Esophagus squamous epithelium (tissue), 5 donors: ENCODE results near the gene TEX44. TPM values are rescaled to one million over a fixed set of nuclear protein-coding genes. Genes with fewer than 3 reads are reported as not detected.
"Not testable (repeated sequence)": the region's sequence is repeated elsewhere in the genome, so short reads cannot be mapped to it uniquely, and the experiment has no call there.

Experiments used
- DNase-seq: peaks from one replicate; lab custom pipeline; 2025; lab: John Stamatoyannopoulos, UW
- H3K27ac ChIP-seq, 4 donors: fragments of 200-600 bp; sonication (generic); one replicate each; pipeline ENCODE4 v1.5.1; 2016 to 2019; ENCODE audit warnings: mild to moderate bottlenecking in 1 of 4
- H3K27me3 ChIP-seq, 4 donors: fragments of 200-600 bp; sonication (generic); 1 replicate in 3 of 4; 2 replicates in 1 of 4; pipeline versions ENCODE4 v1.5.1 to v1.6.0; 2017 to 2021; ENCODE audit warnings: antibody characterized with exemption in 1 of 4
- H3K36me3 ChIP-seq, 3 donors: fragments of 200-600 bp; sonication (generic); one replicate each; pipeline ENCODE4 v1.5.1; 2016 to 2019
- H3K4me1 ChIP-seq, 3 donors: fragments of 200-600 bp; sonication (generic); one replicate each; pipeline ENCODE4 v1.5.1; 2017 to 2019
- H3K4me3 ChIP-seq, 4 donors: fragments of 200-600 bp; sonication (generic); 1 replicate in 3 of 4; 2 replicates in 1 of 4; pipeline ENCODE4 v1.5.1; 2016 to 2019; ENCODE audit warnings: mild to moderate bottlenecking in 2 of 4, moderate library complexity in 1 of 4
- H3K9me3 ChIP-seq, 3 donors: fragments of 200-600 bp; sonication (generic); one replicate each; pipeline ENCODE4 v1.5.1; 2016 to 2019
- POLR2A ChIP-seq, 4 donors: fragments of 450-650 bp; IDR thresholded peaks; one replicate each; pipeline ENCODE4 v1.6.1; 2017; ENCODE audit warnings: antibody characterized with exemption in 4 of 4, mild to moderate bottlenecking in 4 of 4, moderate library complexity in 3 of 4
- WGBS, 2 donors: methylation state at CpG; one replicate each; pipeline ENCODE4 v1.1.5; 2018; 5-methylcytosine and 5-hydroxymethylcytosine counted together
- intact Hi-C: fragments of 100-400 bp; cut with DNase I; formaldehyde crosslinking; loops from one replicate; pipeline ENCODE4 v1.15.0; 2022
- total RNA-seq, 4 donors: library from RNA; depleted of rRNA; stranded (reverse); fragments of >200 nt; gene quantifications; one replicate each; pipeline ENCODE4 v1.1.0, GENCODE V29; 2016
- TF ChIP-seq, protein P1 (sequence below), 6 experiments: fragments of 450-650 bp in 4 of 6; fragments of 200-600 bp in 2 of 6; sonication (generic) in 2 of 6; IDR thresholded peaks; one replicate each; pipeline ENCODE4 v1.5.1; 2016 to 2019; ENCODE audit warnings: antibody characterized with exemption in 6 of 6, mild to moderate bottlenecking in 4 of 6, moderate library complexity in 4 of 6
- donor health status: DM: yes; HTN: yes; CAD: no.

Gene TEX44
- total RNA-seq, 4 donors from 2014 or later: not detected

DNA sequence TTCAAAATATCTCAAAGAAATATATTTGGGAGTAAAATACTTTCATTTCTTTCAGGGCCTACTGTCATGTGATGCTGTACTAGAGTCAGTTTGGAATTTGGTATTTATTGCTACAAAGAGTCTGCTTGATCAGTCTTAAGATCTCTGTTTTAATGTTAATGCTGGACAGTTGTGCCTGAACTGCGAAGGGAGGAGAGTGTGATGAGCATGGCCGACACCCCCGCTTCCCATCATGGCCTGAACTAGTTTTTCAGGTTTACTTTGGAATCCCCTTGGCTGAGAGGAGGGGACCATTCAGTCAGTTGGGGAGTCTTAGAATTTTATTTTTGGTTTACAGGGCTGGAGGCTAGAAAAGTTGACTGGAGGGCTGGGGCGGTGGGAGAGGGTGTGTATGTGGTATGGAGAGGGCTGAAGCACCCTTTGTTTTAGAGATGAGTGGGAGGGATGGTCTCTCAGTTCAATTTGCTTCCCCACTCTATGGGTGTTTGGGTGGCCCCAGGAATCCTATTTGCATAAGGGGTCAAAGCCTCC, 20.9 kb upstream of the TEX44 start:
- peaks cover 0 to 17% (median 8%) of the 10 kb centered on the region in 3 donors for H3K4me1 ChIP-seq
- 44 to 51% methylated on average over 4 of the region's 4 CpGs for WGBS, 2 donors
- TF ChIP-seq, protein P1, sequence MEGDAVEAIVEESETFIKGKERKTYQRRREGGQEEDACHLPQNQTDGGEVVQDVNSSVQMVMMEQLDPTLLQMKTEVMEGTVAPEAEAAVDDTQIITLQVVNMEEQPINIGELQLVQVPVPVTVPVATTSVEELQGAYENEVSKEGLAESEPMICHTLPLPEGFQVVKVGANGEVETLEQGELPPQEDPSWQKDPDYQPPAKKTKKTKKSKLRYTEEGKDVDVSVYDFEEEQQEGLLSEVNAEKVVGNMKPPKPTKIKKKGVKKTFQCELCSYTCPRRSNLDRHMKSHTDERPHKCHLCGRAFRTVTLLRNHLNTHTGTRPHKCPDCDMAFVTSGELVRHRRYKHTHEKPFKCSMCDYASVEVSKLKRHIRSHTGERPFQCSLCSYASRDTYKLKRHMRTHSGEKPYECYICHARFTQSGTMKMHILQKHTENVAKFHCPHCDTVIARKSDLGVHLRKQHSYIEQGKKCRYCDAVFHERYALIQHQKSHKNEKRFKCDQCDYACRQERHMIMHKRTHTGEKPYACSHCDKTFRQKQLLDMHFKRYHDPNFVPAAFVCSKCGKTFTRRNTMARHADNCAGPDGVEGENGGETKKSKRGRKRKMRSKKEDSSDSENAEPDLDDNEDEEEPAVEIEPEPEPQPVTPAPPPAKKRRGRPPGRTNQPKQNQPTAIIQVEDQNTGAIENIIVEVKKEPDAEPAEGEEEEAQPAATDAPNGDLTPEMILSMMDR (IDR thresholded peaks at IDR 0.05): no peak
- TF ChIP-seq POLR2A (IDR thresholded peaks at IDR 0.05): no peak

DNA sequence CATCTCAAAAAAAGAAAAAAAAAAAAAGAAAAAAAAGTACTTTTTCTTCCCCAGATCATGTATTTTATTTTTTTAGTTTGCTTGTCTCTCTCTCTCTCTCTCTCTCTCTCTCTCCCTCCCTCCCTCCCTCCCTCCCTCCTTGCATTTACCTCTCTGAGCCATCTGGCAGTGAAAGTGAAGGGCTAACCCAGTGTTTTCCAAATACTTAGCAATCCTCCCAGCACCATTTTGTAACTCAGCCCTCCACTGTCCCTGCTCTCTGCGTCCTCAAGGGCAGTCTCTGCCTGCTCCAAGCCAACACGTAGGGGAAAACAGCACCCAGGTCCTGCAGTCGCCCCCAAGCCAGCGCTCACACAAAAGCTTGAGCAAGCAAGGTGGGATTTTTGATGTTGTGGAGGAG, 19.6 kb upstream of the TEX44 start:
- no peak for DNase-seq
- intact Hi-C loops: no loop called here
- Histone ChIP-seq H3K36me3 (no peaks in the 10 kb centered on the region), H3K27ac (no peak overlapping the region), H3K9me3 (no peaks in the 10 kb centered on the region), H3K27me3 (no peaks in the 10 kb centered on the region), H3K4me1 (peaks cover 0 to 17% (median 8%) of the 10 kb centered on the region in 3 donors), H3K4me3 (no peak overlapping the region)
- TF ChIP-seq, protein P1 (IDR thresholded peaks at IDR 0.05): no peak
- no peak for TF ChIP-seq POLR2A (IDR thresholded peaks at IDR 0.05)
- 58 to 100% methylated on average over 1 to 4 of the region's 4 CpGs for WGBS, 2 donors

More for the DNA sequence above, 20.9 kb upstream of the TEX44 start:
- intact Hi-C loops: no loop called here
- H3K4me3 ChIP-seq: no peak overlapping the region
- H3K36me3 ChIP-seq: no peaks in the 10 kb centered on the region
- no peaks in the 10 kb centered on the region for H3K9me3 ChIP-seq
- H3K27ac ChIP-seq: no peak overlapping the region
- DNase-seq: no peak
- H3K27me3 ChIP-seq: no peaks in the 10 kb centered on the region

DNA sequence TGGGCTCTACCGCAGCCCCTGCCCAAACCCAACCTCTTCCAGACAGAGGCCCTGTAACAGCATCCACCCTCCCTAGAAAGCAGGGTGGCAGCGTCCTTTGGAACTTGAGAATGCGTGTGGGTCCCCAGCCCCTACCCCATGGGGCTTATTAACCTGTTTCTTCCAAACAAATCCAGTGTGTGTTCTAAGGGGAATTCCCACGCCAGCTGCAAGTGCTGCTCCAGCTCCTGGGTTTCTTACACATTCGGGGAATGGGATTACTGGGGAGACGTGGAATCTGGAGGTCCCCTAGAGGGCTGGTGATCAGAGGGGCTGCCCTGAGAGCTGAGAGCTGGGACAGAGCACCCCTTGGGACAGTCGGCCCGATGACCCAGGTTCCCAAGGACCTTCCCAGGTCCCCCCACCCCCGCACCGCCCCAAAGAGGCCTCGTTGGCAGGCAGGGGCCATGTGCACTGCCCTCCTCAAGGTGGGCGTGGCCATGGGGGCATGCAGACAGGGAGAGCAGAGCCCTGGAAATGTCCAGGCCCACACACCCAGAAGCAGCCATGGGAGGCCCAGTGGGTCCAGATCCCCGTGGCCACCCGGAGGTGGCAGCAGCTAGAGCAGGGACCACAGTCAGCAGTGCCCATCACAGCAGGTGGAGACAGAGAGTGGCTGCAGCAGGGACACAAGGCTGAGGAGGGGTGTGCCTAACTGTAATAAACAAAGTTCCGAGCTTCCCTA, 18.8 kb upstream of the TEX44 start:
- no peaks in the 10 kb centered on the region for H3K27me3 ChIP-seq
- WGBS, 2 donors: 91 to 96% methylated on average over 3 to 5 of the region's 15 CpGs
- H3K4me3 ChIP-seq: no peak overlapping the region
- peaks cover 0 to 13% (median 8%) of the 10 kb centered on the region in 3 donors for H3K4me1 ChIP-seq
- no peak for DNase-seq
- intact Hi-C loops: no loop called here
- no peaks in the 10 kb centered on the region for H3K9me3 ChIP-seq
- TF ChIP-seq, protein P1 (IDR thresholded peaks at IDR 0.05): no peak
- no peak for TF ChIP-seq POLR2A (IDR thresholded peaks at IDR 0.05)
- H3K27ac ChIP-seq: no peak overlapping the region
- no peaks in the 10 kb centered on the region for H3K36me3 ChIP-seq

- H3K27ac ChIP-seq: no peak overlapping the region
- H3K4me3 ChIP-seq: no peak overlapping the region
- TF ChIP-seq, protein P1 (IDR thresholded peaks at IDR 0.05): no peak
- TF ChIP-seq POLR2A (IDR thresholded peaks at IDR 0.05): no peak
- intact Hi-C loops: no loop called here
- DNase-seq: no peak
- peaks cover 0 to 13% (median 8%) of the 10 kb centered on the region in 3 donors for H3K4me1 ChIP-seq
- H3K27me3 ChIP-seq: no peaks in the 10 kb centered on the region
- no peaks in the 10 kb centered on the region for H3K36me3 ChIP-seq
- no peaks in the 10 kb centered on the region for H3K9me3 ChIP-seq
- WGBS, 2 donors: 93 to 96% methylated on average over 7 to 10 of the region's 10 CpGs
Observed at GRCh38 chr2:231575612-231576256, 16.9 kb upstream of the TEX44 start.

GRCh38 chr2:231576465-231576864, 16.2 kb upstream of the TEX44 start:
- DNase-seq: no peak
- Histone ChIP-seq H3K36me3 (no peaks in the 10 kb centered on the region), H3K4me1 (peaks cover 0 to 9% (median 7%) of the 10 kb centered on the region in 3 donors), H3K9me3 (no peaks in the 10 kb centered on the region), H3K27me3 (no peaks in the 10 kb centered on the region), H3K4me3 (no peak overlapping the region), H3K27ac (no peak overlapping the region)
- intact Hi-C loops: no loop called here
- no peak for TF ChIP-seq POLR2A (IDR thresholded peaks at IDR 0.05)
- TF ChIP-seq, protein P1 (IDR thresholded peaks at IDR 0.05): no peak
- 75 to 95% methylated on average over 4 of the region's 4 CpGs for WGBS, 2 donors

- H3K27ac ChIP-seq, H3K4me1 ChIP-seq, intact Hi-C loops, H3K9me3 ChIP-seq, H3K27me3 ChIP-seq, DNase-seq, H3K4me3 ChIP-seq, H3K36me3 ChIP-seq: not testable (repeated sequence)
- whole genome bisulfite sequencing, 2 donors: 85 to 100% methylated on average over 1 to 2 of the region's 2 CpGs
Observed at GRCh38 chr2:231578655-231579054, 14.0 kb upstream of the TEX44 start.
